ENCODE measurements around the gene DUSP9. TPM values are rescaled to one million over a fixed set of nuclear protein-coding genes. Genes with fewer than 3 reads are reported as not detected.

The DUSP9 gene, protein sequence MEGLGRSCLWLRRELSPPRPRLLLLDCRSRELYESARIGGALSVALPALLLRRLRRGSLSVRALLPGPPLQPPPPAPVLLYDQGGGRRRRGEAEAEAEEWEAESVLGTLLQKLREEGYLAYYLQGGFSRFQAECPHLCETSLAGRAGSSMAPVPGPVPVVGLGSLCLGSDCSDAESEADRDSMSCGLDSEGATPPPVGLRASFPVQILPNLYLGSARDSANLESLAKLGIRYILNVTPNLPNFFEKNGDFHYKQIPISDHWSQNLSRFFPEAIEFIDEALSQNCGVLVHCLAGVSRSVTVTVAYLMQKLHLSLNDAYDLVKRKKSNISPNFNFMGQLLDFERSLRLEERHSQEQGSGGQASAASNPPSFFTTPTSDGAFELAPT
- under 0.01 TPM in 1 of 2 replicates, not detected in the other for total RNA-seq

DNA sequence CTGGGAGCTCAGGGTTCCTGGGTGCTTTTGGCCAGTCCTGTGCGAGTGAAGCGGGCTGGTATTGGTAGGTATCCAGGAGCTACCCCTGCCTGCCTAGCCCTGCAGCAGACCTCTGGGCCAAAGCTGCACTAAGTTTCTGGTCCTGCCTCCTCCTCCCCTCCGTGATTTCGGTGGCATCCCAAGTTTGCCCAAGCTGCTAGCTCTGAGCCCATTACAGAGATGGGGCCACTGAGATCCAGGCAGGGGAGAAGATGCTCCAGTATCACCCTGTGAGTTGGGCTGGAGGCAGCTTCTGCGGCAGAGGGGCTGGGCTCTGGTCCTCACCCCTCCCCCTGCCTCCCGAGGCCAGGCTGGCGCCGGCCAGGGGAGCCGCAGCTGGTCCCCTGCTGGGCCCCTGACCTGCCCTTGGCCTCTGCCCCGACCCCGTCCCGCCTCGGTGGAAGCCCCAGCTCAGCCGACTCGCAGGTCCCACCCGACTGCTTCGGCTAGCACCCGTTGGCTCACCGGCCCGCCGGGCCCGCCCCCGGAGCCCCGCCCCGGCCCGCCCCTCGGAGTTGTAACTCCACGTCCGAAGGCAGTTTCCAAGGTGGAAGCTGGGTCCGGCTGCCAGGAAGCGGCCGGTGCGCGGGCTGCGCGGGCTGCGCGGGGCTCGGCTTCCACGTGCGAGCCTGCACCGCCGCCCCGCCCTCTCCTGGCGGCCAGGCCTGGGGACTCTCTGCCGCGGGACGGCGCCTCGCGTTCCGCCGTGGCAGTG is at the start of gene DUSP9:
Gene DUSP9 (plus strand): TSS at position 584 of the 754 bp plus-strand sequence. CDS start 751 bp downstream, outside the sequence.
- peak; percentile 30 for DNase-seq (ENCODE audit: low read depth)
- TF ChIP-seq, protein P1, sequence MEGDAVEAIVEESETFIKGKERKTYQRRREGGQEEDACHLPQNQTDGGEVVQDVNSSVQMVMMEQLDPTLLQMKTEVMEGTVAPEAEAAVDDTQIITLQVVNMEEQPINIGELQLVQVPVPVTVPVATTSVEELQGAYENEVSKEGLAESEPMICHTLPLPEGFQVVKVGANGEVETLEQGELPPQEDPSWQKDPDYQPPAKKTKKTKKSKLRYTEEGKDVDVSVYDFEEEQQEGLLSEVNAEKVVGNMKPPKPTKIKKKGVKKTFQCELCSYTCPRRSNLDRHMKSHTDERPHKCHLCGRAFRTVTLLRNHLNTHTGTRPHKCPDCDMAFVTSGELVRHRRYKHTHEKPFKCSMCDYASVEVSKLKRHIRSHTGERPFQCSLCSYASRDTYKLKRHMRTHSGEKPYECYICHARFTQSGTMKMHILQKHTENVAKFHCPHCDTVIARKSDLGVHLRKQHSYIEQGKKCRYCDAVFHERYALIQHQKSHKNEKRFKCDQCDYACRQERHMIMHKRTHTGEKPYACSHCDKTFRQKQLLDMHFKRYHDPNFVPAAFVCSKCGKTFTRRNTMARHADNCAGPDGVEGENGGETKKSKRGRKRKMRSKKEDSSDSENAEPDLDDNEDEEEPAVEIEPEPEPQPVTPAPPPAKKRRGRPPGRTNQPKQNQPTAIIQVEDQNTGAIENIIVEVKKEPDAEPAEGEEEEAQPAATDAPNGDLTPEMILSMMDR (IDR thresholded peaks at IDR 0.05; ENCODE audit: insufficient read depth, low read depth, low read length), result no peak

DNA sequence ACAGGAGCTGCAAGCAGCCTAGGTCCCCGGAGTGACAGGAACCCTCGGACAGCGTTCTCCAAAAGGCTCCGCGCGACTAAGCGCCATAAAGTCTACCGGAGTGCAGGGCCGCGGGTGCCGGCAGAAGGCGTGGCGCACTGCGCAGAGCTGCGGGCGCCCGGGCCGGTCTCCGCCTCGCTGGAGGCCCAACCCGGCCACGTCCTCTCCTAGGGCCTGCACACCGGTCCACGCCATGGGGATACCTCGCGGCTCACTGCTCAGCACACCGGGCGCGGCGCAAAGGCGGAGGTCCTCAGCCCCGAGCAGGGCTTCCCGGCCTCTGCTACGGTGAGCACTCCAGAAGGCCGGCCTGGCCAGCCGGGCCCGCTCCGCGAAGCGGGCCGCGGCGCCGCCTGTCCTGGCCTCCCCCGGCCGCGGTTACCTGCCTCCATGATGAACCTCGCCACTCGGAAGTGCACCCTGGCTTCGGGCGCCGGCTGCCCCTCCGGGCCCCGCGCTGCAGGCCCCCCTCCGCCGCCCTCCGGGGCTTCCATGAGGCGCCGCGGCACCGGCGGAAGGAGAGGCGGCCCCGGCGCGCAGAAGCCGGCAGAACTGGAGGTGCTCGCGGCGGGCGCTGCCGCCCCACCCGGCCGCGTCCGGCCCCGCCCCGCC is 48.3 kb upstream of the DUSP9 start, which contains the start of gene CCNQ:
Gene CCNQ (minus strand): TSS at position 599 of the 651 bp plus-strand sequence. CDS start 66 bp downstream, at position 533.
- peak; percentile 29 for DNase-seq (ENCODE audit: low read depth)
- H3K4me3 ChIP-seq (ENCODE audit: low read depth, low read length), result peak within 1 kb of the TSS; percentile 71

More for the DNA sequence above, at the start of gene DUSP9:
- H3K4me3 ChIP-seq (ENCODE audit: low read depth, low read length), result peak within 1 kb of the TSS; percentile 12

DNA sequence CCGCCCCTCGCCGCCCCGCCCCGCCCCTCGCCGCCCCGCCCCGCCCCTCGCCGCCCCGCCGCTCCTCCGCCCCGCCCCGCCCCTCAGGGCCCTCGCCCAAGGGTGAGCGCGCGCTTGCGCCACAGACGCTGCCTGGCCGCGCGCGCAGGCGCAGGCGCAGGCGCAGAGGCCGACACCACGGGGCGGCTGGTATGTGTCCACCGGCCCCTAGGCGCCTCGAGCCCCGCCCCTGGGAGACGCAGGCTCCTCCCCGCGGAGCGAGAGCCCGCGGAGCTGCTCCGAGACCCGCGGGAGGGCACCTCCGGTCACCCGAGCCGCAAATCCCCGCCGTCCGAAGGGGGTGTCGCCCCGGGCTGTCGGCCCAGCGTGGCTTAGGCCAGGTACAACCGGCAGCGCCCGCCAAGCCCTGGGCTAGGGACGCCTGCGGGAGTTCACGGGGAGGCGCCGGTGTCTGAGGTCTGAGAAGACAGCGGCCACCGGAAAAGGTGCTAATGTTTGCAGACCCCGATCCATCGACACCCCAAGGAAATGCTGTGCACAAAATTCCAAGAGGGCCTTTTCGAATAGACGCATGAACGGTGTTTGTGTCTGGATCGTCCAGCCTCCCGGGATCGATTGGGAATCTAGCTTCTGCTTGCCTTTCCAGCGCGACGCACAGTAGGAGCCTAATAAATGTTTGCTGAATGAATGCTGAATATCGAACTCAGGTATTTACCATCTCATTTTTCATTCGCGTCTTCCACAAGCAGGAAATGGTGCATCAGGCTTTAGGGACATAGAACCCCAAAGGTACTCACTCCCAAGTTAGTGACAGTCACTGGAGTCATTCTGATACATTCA is 47.6 kb upstream of the DUSP9 start:
- peak; percentile 85 for DNase-seq (ENCODE audit: low read depth)
- peak overlapping the region; percentile 71 for H3K4me3 ChIP-seq (ENCODE audit: low read depth, low read length)
- TF ChIP-seq, protein P1 (IDR thresholded peaks at IDR 0.05; ENCODE audit: insufficient read depth, low read depth, low read length), result no peak

More for the DNA sequence above, 48.3 kb upstream of the DUSP9 start, which contains the start of gene CCNQ:
- TF ChIP-seq, protein P1 (IDR thresholded peaks at IDR 0.05; ENCODE audit: insufficient read depth, low read depth, low read length), result no peak

DNA sequence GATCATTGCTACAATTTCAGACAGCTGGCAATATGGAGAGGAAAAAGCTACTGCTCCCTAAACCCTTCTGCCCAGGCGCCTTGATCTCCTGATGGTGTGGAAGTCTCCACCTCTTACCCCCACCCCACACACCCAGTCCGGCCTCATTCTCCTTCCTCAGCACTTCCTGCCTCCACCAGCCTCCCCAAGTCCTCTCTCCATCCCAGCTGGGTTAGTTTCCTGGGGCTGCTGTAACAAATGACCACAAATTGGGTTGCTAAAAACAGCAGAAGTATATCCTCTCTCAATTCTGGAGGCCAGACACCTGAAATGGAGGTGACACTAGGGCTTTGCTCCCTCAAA is 47.0 kb upstream of the DUSP9 start:
- TF ChIP-seq, protein P1 (IDR thresholded peaks at IDR 0.05; ENCODE audit: insufficient read depth, low read depth, low read length), result no peak
- DNase-seq (ENCODE audit: low read depth), result no peak
- H3K4me3 ChIP-seq (ENCODE audit: low read depth, low read length), result peak overlapping the region; percentile 71

DNA sequence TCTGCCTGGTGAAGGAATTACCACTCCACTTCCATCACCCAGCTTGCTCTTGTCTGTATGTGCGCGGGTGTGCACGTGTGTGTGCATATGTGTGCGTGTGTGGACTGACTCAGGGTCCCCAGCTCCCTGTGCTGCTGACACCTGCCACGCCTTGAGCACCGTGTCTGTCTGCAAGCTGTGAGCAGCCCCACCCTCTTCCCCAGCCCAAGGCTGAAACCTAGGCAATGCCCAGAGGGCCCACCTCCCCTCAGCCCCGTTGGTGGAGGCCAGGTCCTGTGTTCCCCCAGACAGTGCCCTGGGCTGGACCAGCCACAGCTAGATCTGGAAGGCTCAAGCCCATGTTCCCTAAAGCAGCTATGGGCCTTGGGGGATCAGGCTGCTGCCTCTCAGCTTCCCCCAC is 46.1 kb upstream of the DUSP9 start:
- TF ChIP-seq, protein P1 (IDR thresholded peaks at IDR 0.05; ENCODE audit: insufficient read depth, low read depth, low read length), result no peak
- DNase-seq (ENCODE audit: low read depth), result no peak
- no peak overlapping the region for H3K4me3 ChIP-seq (ENCODE audit: low read depth, low read length)
